HepG2 (cell line): ENCODE results near the gene RASD1. TPM values are rescaled to one million over a fixed set of nuclear protein-coding genes. Genes with fewer than 3 reads are reported as not detected.

Source experiments
- ATAD3A ChIP-seq: sonication (generic); formaldehyde crosslinking; IDR thresholded peaks from 2 replicates; pipeline ENCODE4 v1.4.0; 2020; ENCODE audit warnings: missing genetic modification reagents
- GATAD2A ChIP-seq: IDR thresholded peaks from 2 replicates; pipeline ENCODE4 v1.6.1; 2016
- GTF3A ChIP-seq: sonication (generic); formaldehyde crosslinking; conservative IDR thresholded peaks from 2 replicates; pipeline ENCODE4 v1.4.0; 2020; ENCODE audit warnings: mild to moderate bottlenecking, missing genetic modification reagents
- HOXA5 ChIP-seq: sonication (generic); formaldehyde crosslinking; IDR thresholded peaks from 2 replicates; pipeline ENCODE4 v1.4.0; 2020; ENCODE audit warnings: missing genetic modification reagents
- MAF1 ChIP-seq: sonication (generic); formaldehyde crosslinking; IDR thresholded peaks from 2 replicates; pipeline ENCODE4 v1.5.0; 2020; ENCODE audit warnings: missing genetic modification reagents, borderline replicate concordance
- MAFG ChIP-seq: sonication (generic); formaldehyde crosslinking; IDR thresholded peaks from 2 replicates; pipeline ENCODE4 v1.5.1; 2020; ENCODE audit warnings: mild to moderate bottlenecking, missing genetic modification reagents
- MLLT10 ChIP-seq: sonication (generic); formaldehyde crosslinking; IDR thresholded peaks from 2 replicates; pipeline ENCODE4 v1.4.0; 2020; ENCODE audit warnings: missing genetic modification reagents
- NKX3-1 ChIP-seq: sonication (generic); formaldehyde crosslinking; IDR thresholded peaks from 2 replicates; pipeline ENCODE4 v1.5.0; 2020; ENCODE audit warnings: missing genetic modification reagents
- PCBP1 ChIP-seq: fragments of 200-400 bp; formaldehyde crosslinking; IDR thresholded peaks from 2 replicates; pipeline ENCODE4 v1.6.1; 2017; ENCODE audit warnings: mild to moderate bottlenecking, low read depth, low read length, borderline replicate concordance
- POGZ ChIP-seq: sonication (generic); formaldehyde crosslinking; IDR thresholded peaks from 2 replicates; pipeline ENCODE4 v1.4.0; 2020; ENCODE audit warnings: mild to moderate bottlenecking, missing genetic modification reagents
- SAP130 ChIP-seq: IDR thresholded peaks from 2 replicates; pipeline ENCODE4 v1.6.1; 2016; ENCODE audit warnings: low read depth
- SMYD3 ChIP-seq: sonication (generic); formaldehyde crosslinking; IDR thresholded peaks from 2 replicates; pipeline ENCODE4 v1.8.1; 2023; ENCODE audit warnings: mild to moderate bottlenecking, missing genetic modification reagents
- TAF1 ChIP-seq: sonication (generic); formaldehyde crosslinking; IDR thresholded peaks from 2 replicates; pipeline ENCODE4 v1.4.0; 2020; ENCODE audit warnings: missing genetic modification reagents
- TEAD2 ChIP-seq: sonication (generic); formaldehyde crosslinking; IDR thresholded peaks from 2 replicates; pipeline ENCODE4 v1.9.0; 2021; ENCODE audit warnings: missing genetic modification reagents
- ZNF234 ChIP-seq: sonication (generic); formaldehyde crosslinking; conservative IDR thresholded peaks from 2 replicates; pipeline ENCODE4 v1.5.1; 2020; ENCODE audit warnings: mild to moderate bottlenecking, missing genetic modification reagents
- ZNF292 ChIP-seq: sonication (generic); formaldehyde crosslinking; IDR thresholded peaks from 2 replicates; pipeline ENCODE4 v1.8.1; 2022; ENCODE audit warnings: mild to moderate bottlenecking, low read depth, missing genetic modification reagents, borderline replicate concordance
- ZNF501 ChIP-seq: sonication (generic); formaldehyde crosslinking; IDR thresholded peaks from 2 replicates; pipeline ENCODE4 v1.5.1; 2020; ENCODE audit warnings: mild to moderate bottlenecking, moderate library complexity, missing genetic modification reagents
- ZNF558 ChIP-seq: sonication (generic); formaldehyde crosslinking; IDR thresholded peaks from 2 replicates; pipeline ENCODE4 v1.9.0; 2022; ENCODE audit warnings: mild to moderate bottlenecking, missing genetic modification reagents, borderline replicate concordance
- ZNF614 ChIP-seq: IDR thresholded peaks from 2 replicates; pipeline ENCODE4 v1.6.1; 2018; ENCODE audit warnings: missing biosample characterization, missing genetic modification reagents, inconsistent platforms, borderline replicate concordance
- ZNF660 ChIP-seq: sonication (generic); formaldehyde crosslinking; IDR thresholded peaks from 2 replicates; pipeline ENCODE4 v1.5.1; 2020; ENCODE audit warnings: mild to moderate bottlenecking, low read depth, missing genetic modification reagents, borderline replicate concordance
- ZNF672 ChIP-seq: sonication (generic); formaldehyde crosslinking; IDR thresholded peaks from 2 replicates; pipeline ENCODE4 v1.8.1; 2022; ENCODE audit warnings: missing genetic modification reagents
- polyA plus RNA-seq, 8 experiments: library from polyadenylated mRNA; depleted of rRNA in 3 of 8; stranded (reverse) in 7 of 8; unstranded in 1 of 8; fragments of >200 nt; fragmentation: Illumina TruSeq in 4 of 8; extraction: Trizol in 4 of 8; gene quantifications; 2 replicates each; pipeline versions ENCODE4 v1.2.1 to v1.2.3, GENCODE V29; 2011 to 2016; ENCODE audit warnings: low read depth in 4 of 8, missing spikeins in 1 of 8, mixed read lengths in 1 of 8; ENCODE audit not compliant: insufficient read depth in 1 of 8
- total RNA-seq, 5 experiments: library from RNA; depleted of rRNA; stranded (reverse); fragments of >200 nt; fragmentation: Illumina TruSeq; extraction: Trizol; gene quantifications; 2 replicates each; pipeline ENCODE4 v1.2.3, GENCODE V29; 2016; ENCODE audit warnings: low read depth in 1 of 5
- TF ChIP-seq, protein P1 (sequence below): sonication (generic); formaldehyde crosslinking; IDR thresholded peaks from 2 replicates; pipeline ENCODE4 v1.4.0; 2020; ENCODE audit warnings: mild to moderate bottlenecking, missing genetic modification reagents
- TF ChIP-seq, protein P2 (sequence below): sonication (generic); formaldehyde crosslinking; IDR thresholded peaks from 2 replicates; pipeline ENCODE4 v1.4.0; 2020; ENCODE audit warnings: missing genetic modification reagents
- TF ChIP-seq, protein P3 (sequence below): sonication (generic); formaldehyde crosslinking; IDR thresholded peaks from 2 replicates; pipeline ENCODE4 v1.8.1; 2022; ENCODE audit warnings: mild to moderate bottlenecking, missing genetic modification reagents
- TF ChIP-seq, protein P4 (sequence below): sonication (generic); formaldehyde crosslinking; IDR thresholded peaks from 2 replicates; pipeline ENCODE4 v1.5.0; 2020; ENCODE audit warnings: mild to moderate bottlenecking, missing genetic modification reagents, moderate library complexity

The RASD1 gene
- total and polyA plus RNA-seq, 2 of the 13 experiments (the other 11 are each of a cell fraction or from before 2014, with no cell fraction given): 1.6 to 4.2 TPM

DNA sequence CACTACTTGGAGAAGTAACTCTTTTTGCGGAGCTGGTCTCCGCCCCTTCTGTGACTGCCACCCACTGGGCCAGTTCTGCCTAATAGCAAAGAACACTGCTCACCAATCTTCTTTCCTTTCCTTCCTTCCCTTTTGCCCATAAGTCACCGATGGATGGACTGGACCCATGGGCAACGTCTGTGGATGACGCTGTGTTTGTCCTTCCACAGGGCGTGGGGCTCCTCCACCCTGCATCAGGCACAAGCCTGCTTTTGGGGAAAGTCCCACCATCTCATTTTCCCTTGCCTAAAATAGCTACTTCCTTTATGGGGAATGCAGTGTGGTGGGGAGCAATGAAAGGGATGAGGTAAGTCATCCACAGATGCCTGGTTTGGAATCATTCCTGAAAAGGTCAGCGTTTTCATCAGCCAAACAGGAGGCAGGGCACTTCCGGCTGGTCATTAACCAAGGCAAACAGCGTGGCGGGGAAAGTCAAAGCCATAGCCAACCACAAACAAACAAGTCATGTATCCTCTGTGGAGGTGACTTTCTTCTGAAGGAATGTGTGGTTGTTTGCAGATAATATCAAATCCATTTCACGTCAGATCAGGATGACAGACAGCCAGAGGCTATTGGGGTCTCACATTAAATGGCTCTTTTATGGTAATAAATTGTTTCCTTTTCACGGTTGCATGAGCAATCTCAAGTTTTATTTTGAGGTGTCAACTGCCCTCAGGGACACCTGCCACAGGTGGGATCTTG, 50.1 kb downstream of the RASD1 start (continued):
- TF ChIP-seq MAF1 (CRISPR knock-in tag): peak; percentile 87; the same call in 1 of the 2 replicates
- TF ChIP-seq SAP130 (CRISPR knock-in tag): peak; percentile 90
- no peak for TF ChIP-seq MLLT10
- TF ChIP-seq HOXA5 (CRISPR knock-in tag): peak; percentile 72
- TF ChIP-seq, protein P1, sequence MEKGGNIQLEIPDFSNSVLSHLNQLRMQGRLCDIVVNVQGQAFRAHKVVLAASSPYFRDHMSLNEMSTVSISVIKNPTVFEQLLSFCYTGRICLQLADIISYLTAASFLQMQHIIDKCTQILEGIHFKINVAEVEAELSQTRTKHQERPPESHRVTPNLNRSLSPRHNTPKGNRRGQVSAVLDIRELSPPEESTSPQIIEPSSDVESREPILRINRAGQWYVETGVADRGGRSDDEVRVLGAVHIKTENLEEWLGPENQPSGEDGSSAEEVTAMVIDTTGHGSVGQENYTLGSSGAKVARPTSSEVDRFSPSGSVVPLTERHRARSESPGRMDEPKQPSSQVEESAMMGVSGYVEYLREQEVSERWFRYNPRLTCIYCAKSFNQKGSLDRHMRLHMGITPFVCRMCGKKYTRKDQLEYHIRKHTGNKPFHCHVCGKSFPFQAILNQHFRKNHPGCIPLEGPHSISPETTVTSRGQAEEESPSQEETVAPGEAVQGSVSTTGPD: peak; percentile 99
- no peak for TF ChIP-seq MAFG (CRISPR knock-in tag)
- TF ChIP-seq, protein P2, sequence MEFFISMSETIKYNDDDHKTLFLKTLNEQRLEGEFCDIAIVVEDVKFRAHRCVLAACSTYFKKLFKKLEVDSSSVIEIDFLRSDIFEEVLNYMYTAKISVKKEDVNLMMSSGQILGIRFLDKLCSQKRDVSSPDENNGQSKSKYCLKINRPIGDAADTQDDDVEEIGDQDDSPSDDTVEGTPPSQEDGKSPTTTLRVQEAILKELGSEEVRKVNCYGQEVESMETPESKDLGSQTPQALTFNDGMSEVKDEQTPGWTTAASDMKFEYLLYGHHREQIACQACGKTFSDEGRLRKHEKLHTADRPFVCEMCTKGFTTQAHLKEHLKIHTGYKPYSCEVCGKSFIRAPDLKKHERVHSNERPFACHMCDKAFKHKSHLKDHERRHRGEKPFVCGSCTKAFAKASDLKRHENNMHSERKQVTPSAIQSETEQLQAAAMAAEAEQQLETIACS (CRISPR knock-in tag): no peak
- peak; percentile 79; the same call in 1 of the 2 replicates for TF ChIP-seq GATAD2A (CRISPR knock-in tag)
- TF ChIP-seq ZNF234 (CRISPR knock-in tag): no peak
- no peak for TF ChIP-seq PCBP1
- peak; percentile 88; the same call in 1 of the 2 replicates for TF ChIP-seq NKX3-1 (CRISPR knock-in tag)
- peak; percentile 46; the same call in 1 of the 2 replicates for TF ChIP-seq TAF1 (CRISPR knock-in tag)
- TF ChIP-seq ZNF501 (CRISPR knock-in tag): 0 out of 2 replicates have a peak, but pooled peaks have one; percentile 53
- peak; percentile 41; the same call in 1 of the 2 replicates for TF ChIP-seq ZNF614
- TF ChIP-seq ZNF292: peak; percentile 53; the same call in 1 of the 2 replicates
- TF ChIP-seq POGZ (CRISPR knock-in tag): 0 out of 2 replicates have a peak, but pooled peaks have one; percentile 36
- TF ChIP-seq ZNF558: peak; percentile 65; the same call in 1 of the 2 replicates
- TF ChIP-seq, protein P3, sequence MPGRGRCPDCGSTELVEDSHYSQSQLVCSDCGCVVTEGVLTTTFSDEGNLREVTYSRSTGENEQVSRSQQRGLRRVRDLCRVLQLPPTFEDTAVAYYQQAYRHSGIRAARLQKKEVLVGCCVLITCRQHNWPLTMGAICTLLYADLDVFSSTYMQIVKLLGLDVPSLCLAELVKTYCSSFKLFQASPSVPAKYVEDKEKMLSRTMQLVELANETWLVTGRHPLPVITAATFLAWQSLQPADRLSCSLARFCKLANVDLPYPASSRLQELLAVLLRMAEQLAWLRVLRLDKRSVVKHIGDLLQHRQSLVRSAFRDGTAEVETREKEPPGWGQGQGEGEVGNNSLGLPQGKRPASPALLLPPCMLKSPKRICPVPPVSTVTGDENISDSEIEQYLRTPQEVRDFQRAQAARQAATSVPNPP: peak; percentile 38; the same call in 1 of the 2 replicates
- peak; percentile 75; the same call in 1 of the 2 replicates for TF ChIP-seq GTF3A (CRISPR knock-in tag)
- TF ChIP-seq, protein P4, sequence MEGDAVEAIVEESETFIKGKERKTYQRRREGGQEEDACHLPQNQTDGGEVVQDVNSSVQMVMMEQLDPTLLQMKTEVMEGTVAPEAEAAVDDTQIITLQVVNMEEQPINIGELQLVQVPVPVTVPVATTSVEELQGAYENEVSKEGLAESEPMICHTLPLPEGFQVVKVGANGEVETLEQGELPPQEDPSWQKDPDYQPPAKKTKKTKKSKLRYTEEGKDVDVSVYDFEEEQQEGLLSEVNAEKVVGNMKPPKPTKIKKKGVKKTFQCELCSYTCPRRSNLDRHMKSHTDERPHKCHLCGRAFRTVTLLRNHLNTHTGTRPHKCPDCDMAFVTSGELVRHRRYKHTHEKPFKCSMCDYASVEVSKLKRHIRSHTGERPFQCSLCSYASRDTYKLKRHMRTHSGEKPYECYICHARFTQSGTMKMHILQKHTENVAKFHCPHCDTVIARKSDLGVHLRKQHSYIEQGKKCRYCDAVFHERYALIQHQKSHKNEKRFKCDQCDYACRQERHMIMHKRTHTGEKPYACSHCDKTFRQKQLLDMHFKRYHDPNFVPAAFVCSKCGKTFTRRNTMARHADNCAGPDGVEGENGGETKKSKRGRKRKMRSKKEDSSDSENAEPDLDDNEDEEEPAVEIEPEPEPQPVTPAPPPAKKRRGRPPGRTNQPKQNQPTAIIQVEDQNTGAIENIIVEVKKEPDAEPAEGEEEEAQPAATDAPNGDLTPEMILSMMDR (CRISPR knock-in tag): peak; percentile 31
- TF ChIP-seq SMYD3 (CRISPR knock-in tag): peak; percentile 75; the same call in 1 of the 2 replicates
- TF ChIP-seq ZNF672 (CRISPR knock-in tag): no peak
- no peak for TF ChIP-seq ATAD3A
- TF ChIP-seq TEAD2 (CRISPR knock-in tag): no peak; the same call in 1 of the 2 replicates
- no peak for TF ChIP-seq ZNF660
